ENCODE data around the gene TCF25. TPM values are rescaled to one million over a fixed set of nuclear protein-coding genes. Genes with fewer than 3 reads are reported as not detected.

The TCF25 gene
- polyA plus RNA-seq, 1 donor (not counting 4 experiments of a cell fraction or from before 2014, with no cell fraction given) = 103 TPM

DNA sequence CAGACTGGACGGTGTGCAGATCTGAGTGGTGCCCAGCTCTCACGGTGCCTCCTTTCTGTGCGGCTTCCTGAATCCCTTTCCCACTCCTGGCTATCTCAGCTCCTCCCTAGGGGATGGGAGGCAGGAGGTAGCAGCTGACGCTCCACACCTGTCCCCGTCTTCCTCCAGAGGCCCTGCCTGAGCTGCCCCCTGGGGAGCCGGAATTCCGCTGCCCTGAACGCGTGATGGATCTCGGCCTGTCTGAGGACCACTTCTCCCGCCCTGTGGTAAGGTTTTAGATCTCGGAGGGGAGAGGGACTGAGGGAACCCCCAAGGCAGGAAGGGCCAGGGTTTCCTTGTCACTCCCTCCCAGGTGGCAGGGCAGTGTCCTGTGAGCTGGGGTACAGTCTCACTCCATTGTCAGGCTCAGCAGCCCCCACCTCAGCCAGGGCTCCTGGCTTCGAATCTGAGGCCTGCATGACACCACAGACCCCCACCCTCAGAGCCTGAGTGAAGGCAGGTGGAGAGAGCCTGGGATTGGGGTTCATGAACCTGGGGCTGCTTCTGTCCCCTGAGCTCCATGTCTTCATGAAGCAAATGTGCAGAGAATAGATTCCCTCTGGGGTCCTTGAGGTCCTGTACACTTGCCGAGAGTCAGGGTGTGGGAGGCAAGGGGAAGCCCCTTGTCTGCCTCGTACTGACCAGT, 81.8 kb downstream of the TCF25 start:
- Histone ChIP-seq H3K4me2 (ENCODE audit: control insufficient read depth, extremely low read depth, insufficient read depth, low read depth, low read length) (no peak overlapping the region), H3K36me3 (ENCODE audit: control insufficient read depth in 2 of 2, extremely low read depth in 1 of 2, insufficient read depth in 2 of 2, low read length in 2 of 2) (peaks cover 26 to 34% of the 10 kb centered on the region in 2 experiments), H3K79me2 (ENCODE audit: control insufficient read depth, insufficient read depth, low read length) (peaks cover 11% of the 10 kb centered on the region), H3K4me3 (ENCODE audit: control insufficient read depth in 2 of 3, extremely low read depth in 1 of 3, insufficient read depth in 2 of 3, low read depth in 1 of 3, low read length in 3 of 3) (no peak overlapping the region), H4K20me1 (ENCODE audit: control insufficient read depth, extremely low read depth, insufficient read depth, low read length) (no peaks in the 10 kb centered on the region), H3K27me3 (ENCODE audit: control insufficient read depth, extremely low read depth, insufficient read depth, low read length) (no peaks in the 10 kb centered on the region), H3K9ac (ENCODE audit: control insufficient read depth, extremely low read depth, insufficient read depth, low read length) (no peak overlapping the region), H3K4me1 (ENCODE audit: control insufficient read depth, extremely low read depth, insufficient read depth, low read length) (no peaks in the 10 kb centered on the region), H3K27ac (ENCODE audit: control insufficient read depth, insufficient read depth, low read length) (no peak overlapping the region), H3K9me3 (ENCODE audit: control insufficient read depth, low read depth, low read length) (no peaks in the 10 kb centered on the region), H2AFZ (ENCODE audit: control insufficient read depth, low read length) (no peak overlapping the region), H3K9me1 (ENCODE audit: control insufficient read depth, extremely low read depth, insufficient read depth, low read length) (no peaks in the 10 kb centered on the region)
- FAIRE-seq (no peak), DNase-seq (ENCODE audit: low read depth, low spot score) (no peak)
- no peak for TF ChIP-seq EZH2 (IDR thresholded peaks at IDR 0.05; ENCODE audit: low read length)
- TF ChIP-seq, protein P1, sequence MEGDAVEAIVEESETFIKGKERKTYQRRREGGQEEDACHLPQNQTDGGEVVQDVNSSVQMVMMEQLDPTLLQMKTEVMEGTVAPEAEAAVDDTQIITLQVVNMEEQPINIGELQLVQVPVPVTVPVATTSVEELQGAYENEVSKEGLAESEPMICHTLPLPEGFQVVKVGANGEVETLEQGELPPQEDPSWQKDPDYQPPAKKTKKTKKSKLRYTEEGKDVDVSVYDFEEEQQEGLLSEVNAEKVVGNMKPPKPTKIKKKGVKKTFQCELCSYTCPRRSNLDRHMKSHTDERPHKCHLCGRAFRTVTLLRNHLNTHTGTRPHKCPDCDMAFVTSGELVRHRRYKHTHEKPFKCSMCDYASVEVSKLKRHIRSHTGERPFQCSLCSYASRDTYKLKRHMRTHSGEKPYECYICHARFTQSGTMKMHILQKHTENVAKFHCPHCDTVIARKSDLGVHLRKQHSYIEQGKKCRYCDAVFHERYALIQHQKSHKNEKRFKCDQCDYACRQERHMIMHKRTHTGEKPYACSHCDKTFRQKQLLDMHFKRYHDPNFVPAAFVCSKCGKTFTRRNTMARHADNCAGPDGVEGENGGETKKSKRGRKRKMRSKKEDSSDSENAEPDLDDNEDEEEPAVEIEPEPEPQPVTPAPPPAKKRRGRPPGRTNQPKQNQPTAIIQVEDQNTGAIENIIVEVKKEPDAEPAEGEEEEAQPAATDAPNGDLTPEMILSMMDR (optimal IDR thresholded peaks at IDR 0.05 in 1 of 3, IDR thresholded peaks at IDR 0.05 in 1 of 3, conservative IDR thresholded peaks at IDR 0.05 in 1 of 3; ENCODE audit: extremely low read depth in 1 of 3, insufficient read depth in 2 of 3, low read length in 3 of 3) = no peak
- dilution Hi-C loops (cut with MboI; ENCODE audit: extremely low pct_ligation_motif_present, low sequenced_read_pairs) = no loop called here

DNA sequence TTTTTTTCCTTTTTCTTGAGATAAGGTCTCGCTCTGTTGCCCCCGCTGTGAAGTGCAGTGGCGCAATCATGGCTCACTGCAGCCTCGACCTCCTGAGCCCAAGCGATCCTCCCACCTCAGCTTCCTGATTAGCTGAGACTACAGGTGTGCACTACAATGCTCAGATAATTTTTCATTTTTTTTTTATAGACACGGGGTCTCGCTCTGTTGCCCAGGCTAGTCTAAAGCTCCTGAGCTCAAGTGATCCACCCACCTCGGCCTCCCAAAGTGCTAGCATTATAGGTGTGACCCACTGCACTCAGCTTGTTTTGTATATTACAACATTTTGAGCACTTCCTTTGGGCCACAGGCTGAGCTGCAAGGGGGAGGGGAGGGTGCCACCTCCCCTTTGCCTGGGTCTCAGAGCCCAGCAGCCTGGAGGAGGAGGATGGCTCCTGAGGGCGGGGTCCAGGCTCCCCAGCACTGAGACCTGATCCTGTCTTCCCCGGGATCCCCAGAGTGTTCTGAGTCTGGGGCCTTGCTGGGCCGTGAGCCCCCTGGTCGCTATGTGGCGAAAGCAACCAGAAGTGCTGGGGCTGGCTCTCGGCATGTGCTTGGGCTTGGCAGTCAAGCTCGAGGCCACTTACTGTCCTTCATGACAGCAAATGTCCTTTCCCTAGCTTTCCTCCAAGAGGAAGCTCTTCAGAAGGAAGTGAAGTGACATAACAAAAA, 83.3 kb downstream of the TCF25 start:
- no peaks in the 10 kb centered on the region for H3K4me1 ChIP-seq (ENCODE audit: control insufficient read depth, extremely low read depth, insufficient read depth, low read length)
- DNase-seq (ENCODE audit: low read depth, low spot score) = no peak
- H3K9me1 ChIP-seq (ENCODE audit: control insufficient read depth, extremely low read depth, insufficient read depth, low read length) = no peaks in the 10 kb centered on the region
- H3K36me3 ChIP-seq (ENCODE audit: control insufficient read depth in 2 of 2, extremely low read depth in 1 of 2, insufficient read depth in 2 of 2, low read length in 2 of 2) = peaks cover 31 to 40% of the 10 kb centered on the region in 2 experiments
- H2AFZ ChIP-seq (ENCODE audit: control insufficient read depth, low read length) = no peak overlapping the region
- no peak overlapping the region for H3K4me3 ChIP-seq (ENCODE audit: control insufficient read depth in 2 of 3, extremely low read depth in 1 of 3, insufficient read depth in 2 of 3, low read depth in 1 of 3, low read length in 3 of 3)
- peaks cover 11% of the 10 kb centered on the region for H3K79me2 ChIP-seq (ENCODE audit: control insufficient read depth, insufficient read depth, low read length)
- no peak overlapping the region for H3K9ac ChIP-seq (ENCODE audit: control insufficient read depth, extremely low read depth, insufficient read depth, low read length)
- H3K27ac ChIP-seq (ENCODE audit: control insufficient read depth, insufficient read depth, low read length) = no peak overlapping the region
- no peak overlapping the region for H3K4me2 ChIP-seq (ENCODE audit: control insufficient read depth, extremely low read depth, insufficient read depth, low read depth, low read length)
- H4K20me1 ChIP-seq (ENCODE audit: control insufficient read depth, extremely low read depth, insufficient read depth, low read length) = no peaks in the 10 kb centered on the region
- no peak for FAIRE-seq
- no peaks in the 10 kb centered on the region for H3K27me3 ChIP-seq (ENCODE audit: control insufficient read depth, extremely low read depth, insufficient read depth, low read length)
- TF ChIP-seq, protein P1 (optimal IDR thresholded peaks at IDR 0.05 in 1 of 3, IDR thresholded peaks at IDR 0.05 in 1 of 3, conservative IDR thresholded peaks at IDR 0.05 in 1 of 3; ENCODE audit: extremely low read depth in 1 of 3, insufficient read depth in 2 of 3, low read length in 3 of 3) = no peak
- no peak for TF ChIP-seq EZH2 (IDR thresholded peaks at IDR 0.05; ENCODE audit: low read length)
- dilution Hi-C loops (cut with MboI; ENCODE audit: extremely low pct_ligation_motif_present, low sequenced_read_pairs) = no loop called here
- no peaks in the 10 kb centered on the region for H3K9me3 ChIP-seq (ENCODE audit: control insufficient read depth, low read depth, low read length)
